Measurements from ENCODE around the gene NR4A1.

NR4A1 gene

GRCh38 chr12:52041695-52042123 is 9.5 kb upstream of the NR4A1 start:
- DNase-seq (ENCODE audit: low spot score), result peak; percentile 73

GRCh38 chr12:52042706-52043385 is 8.4 kb upstream of the NR4A1 start:
- no peak for DNase-seq (ENCODE audit: low spot score)

DNA sequence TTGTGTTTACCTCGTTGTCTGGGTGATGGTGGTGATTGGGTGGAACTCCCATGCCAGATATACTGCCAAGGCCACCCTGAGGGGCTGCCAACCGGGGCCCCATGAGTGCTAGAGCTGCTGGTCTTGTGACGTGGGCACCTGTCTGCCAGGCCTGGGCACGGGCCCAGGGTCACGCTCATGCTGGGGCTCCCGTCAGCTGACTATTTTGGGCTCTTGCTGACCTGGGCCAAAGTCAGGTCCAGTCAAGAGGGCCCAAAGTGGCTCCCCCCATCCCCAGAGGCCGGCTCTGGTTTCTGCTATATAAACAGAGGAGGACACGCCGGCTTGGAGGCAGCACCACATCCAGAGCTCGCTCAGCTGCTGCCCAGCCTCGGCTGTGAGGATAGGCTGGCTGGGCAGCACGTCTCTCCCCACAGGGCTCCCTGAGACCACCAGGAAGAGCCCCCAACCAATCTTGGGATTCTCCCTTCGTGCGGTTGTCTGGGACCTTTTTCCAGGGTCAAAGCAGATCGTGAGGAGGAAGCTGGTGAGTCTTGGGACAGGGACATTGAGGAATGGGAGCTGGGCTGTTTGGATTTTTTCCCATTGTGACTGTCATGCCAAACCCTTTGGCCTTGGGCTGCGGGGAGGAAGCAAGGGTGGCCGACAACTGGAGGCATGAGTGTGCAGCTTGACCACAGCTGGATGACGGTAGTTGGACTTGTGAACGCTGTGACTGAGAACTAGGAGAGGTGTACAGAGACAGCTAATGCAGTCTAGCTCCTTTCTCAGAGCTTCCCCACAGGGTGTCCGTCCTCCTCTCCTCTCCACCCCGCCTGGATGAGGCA is 7.6 kb upstream of the NR4A1 start:
- DNase-seq (ENCODE audit: low spot score), result peak; percentile 62

DNA sequence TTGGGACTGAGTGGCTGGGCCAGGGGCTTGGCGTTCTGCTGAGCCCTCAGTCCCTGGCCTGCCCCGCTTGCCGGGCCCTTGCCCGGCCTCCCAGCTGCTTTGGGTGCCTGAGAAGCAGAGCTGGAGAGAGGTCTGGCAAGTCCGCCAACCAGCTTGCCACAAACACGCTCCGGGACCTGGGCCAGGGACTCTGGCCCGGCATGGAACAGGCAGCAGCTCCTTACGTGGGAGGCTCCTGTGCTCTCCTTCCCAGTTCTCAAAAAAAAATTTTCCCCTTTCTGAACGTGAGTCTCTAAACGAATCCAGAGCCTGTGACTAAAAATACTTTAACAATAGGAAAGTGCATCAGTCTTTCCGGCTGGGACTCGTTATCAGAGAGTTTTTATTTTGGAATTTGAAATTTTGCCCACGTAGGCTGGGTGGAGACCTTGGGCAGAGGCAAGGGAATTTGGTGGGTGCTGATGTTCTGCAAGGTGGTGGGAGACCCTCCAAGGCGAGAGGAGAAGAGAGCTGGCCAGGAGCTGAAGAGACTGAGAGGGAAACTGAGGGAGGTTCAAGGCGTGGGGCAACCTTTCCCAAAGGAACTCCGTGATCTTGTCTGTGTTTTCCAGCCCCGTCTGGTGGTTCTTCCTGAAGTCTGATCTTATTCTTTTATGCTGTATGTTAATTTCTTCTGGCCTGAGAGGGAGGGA is 6.8 kb upstream of the NR4A1 start:
- DNase-seq (ENCODE audit: low spot score), result peak; percentile 84

DNA sequence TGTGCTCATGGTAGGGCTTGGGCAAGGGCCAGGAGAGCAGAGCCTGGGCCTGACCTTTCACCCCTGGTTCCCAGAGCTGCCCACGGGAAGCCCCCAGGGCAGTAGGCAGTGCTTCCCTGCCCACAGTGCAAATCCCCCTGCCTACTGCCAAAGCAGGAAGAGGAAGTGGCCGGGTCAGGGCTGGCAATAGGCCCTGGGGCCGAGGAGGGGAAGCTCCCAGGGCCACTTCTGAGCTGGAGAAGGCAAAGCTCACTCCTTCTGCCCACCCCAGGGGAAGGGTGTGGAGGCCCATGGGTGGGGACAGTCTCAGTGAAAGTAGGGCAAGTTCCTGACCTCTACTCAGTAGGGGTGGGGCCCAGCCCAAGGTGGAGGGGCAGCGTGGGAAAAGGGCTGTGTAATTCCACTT is 5.4 kb upstream of the NR4A1 start:
- no peak for DNase-seq (ENCODE audit: low spot score)

GRCh38 chr12:52046859-52047258 is 4.4 kb upstream of the NR4A1 start:
- no peak for DNase-seq (ENCODE audit: low spot score)

- no peak for DNase-seq (ENCODE audit: low spot score)
These were observed 2.0 kb upstream of the NR4A1 start for GRCh38 chr12:52049286-52049685.

GRCh38 chr12:52049688-52050087 is 1.6 kb upstream of the NR4A1 start:
- no peak for DNase-seq (ENCODE audit: low spot score)

DNA sequence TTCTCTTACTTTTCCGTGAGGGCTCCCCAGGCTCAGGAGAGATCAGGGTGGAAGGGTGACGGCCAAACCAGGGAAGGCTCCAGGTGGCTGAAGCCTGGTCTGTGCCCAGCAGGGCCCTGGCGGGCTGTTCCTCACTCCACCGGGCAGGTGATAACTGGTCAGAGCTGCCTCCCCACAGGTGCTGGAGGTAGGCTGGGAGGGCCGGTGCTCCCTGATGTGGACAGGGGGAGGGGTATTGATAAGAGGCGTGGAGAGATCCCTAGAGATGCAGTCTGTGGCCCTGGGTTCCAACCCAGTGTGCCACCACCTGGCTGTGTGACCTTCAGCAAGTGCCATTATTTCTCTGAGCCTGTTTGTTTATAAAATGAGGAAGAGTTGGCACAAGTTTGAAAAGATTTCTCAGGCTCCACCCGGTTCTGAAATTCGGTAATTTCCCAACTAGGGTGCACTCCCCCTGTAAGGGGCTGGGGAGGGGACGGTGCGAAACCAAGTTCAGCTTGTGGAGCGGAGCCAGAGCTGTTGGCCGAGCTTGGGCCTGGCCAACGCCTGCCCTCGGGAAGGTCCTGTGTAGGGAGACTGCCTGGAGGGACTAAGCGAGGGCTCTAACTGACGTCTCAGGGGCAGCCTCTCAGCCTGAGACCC is 1.0 kb upstream of the NR4A1 start:
- no peak for DNase-seq (ENCODE audit: low spot score)

- no peak for DNase-seq (ENCODE audit: low spot score)
These were observed 1.4 kb downstream of the NR4A1 start for GRCh38 chr12:52052468-52053186.

- no peak for DNase-seq (ENCODE audit: low spot score)
These were observed 2.4 kb downstream of the NR4A1 start for GRCh38 chr12:52053536-52054209.

DNA sequence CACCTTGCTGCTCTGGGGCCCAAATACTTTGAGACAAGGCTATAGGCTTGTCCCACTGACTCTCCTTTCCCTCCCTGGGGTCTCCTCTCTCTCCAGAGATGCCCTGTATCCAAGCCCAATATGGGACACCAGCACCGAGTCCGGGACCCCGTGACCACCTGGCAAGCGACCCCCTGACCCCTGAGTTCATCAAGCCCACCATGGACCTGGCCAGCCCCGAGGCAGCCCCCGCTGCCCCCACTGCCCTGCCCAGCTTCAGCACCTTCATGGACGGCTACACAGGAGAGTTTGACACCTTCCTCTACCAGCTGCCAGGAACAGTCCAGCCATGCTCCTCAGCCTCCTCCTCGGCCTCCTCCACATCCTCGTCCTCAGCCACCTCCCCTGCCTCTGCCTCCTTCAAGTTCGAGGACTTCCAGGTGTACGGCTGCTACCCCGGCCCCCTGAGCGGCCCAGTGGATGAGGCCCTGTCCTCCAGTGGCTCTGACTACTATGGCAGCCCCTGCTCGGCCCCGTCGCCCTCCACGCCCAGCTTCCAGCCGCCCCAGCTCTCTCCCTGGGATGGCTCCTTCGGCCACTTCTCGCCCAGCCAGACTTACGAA is 3.1 kb downstream of the NR4A1 start:
- no peak for DNase-seq (ENCODE audit: low spot score)

GRCh38 chr12:52054833-52055730 is 3.8 kb downstream of the NR4A1 start:
- no peak for DNase-seq (ENCODE audit: low spot score)

DNA sequence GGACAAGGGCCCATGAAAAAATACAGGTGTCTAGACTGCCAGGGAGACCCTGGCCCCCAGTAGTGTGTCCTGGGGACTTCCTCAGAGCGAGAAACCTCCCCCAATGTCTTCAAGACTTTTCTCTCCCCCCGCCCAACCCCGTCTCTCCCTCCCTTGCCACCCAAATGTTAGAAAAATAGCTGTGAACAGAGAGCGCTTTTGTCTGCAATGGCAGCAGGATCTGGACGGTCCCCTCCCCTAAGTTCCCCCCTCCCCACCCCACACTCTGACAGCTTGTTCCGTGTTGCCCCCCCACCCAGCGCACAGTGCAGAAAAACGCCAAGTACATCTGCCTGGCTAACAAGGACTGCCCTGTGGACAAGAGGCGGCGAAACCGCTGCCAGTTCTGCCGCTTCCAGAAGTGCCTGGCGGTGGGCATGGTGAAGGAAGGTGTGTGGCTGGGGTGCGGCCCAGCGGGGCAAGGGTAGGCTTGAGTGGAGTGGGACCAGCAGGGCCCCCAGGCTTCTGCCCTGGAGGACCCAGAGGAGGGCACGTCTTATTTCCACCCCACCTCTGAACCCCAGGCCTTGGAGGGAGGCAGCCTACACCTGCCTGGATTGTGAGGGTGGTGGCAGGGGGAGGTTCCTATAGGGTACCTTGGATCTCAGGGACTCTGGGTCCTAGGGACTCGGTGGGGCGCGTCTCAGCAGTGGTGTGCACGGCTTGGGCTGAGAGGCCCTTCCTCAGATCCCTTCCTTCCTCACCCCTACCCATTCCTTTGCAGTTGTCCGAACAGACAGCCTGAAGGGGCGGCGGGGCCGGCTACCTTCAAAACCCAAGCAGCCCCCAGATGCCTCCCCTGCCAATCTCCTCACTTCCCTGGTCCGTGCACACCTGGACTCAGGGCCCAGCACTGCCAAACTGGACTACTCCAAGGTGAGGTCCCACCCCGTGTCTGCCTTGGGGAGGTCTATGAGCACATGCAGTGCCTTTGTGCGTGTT is 4.8 kb downstream of the NR4A1 start:
- DNase-seq (ENCODE audit: low spot score), result no peak

GRCh38 chr12:52056801-52057637 is 5.8 kb downstream of the NR4A1 start:
- DNase-seq (ENCODE audit: low spot score), result no peak

GRCh38 chr12:52057638-52058576 is 6.7 kb downstream of the NR4A1 start:
- no peak for DNase-seq (ENCODE audit: low spot score)

Measured in AG08396 (cell line).